ENCODE results near the gene CD63.
A peak's percentile ranks its signal among the peaks of the same experiment; 100 is the strongest.
"Not testable (repeated sequence)": the region's sequence is repeated elsewhere in the genome, so short reads cannot be mapped to it uniquely, and the experiment has no call there.

Gene CD63

GRCh38 chr12:55728939-55729818, at the start of gene CD63:
TSS of gene CD63 (minus strand) at chr12:55729009. CDS start at chr12:55728341, 668 bp downstream.
- peak; percentile 98 for DNase-seq (ENCODE audit: low spot score)

GRCh38 chr12:55777856-55778255, 49.0 kb upstream of the CD63 start:
- DNase-seq (ENCODE audit: low spot score) = no peak

GRCh38 chr12:55771736-55772135, 42.9 kb upstream of the CD63 start:
- DNase-seq (ENCODE audit: low spot score) = no peak

- no peak for DNase-seq (ENCODE audit: low spot score)
Observed at GRCh38 chr12:55767156-55767555, 38.3 kb upstream of the CD63 start.

GRCh38 chr12:55765736-55766290, 37.0 kb upstream of the CD63 start:
- DNase-seq (ENCODE audit: low spot score) = no peak

- no peak for DNase-seq (ENCODE audit: low spot score)
Observed at GRCh38 chr12:55762646-55763045, 33.8 kb upstream of the CD63 start.

GRCh38 chr12:55760663-55761062, 31.9 kb upstream of the CD63 start:
- DNase-seq (ENCODE audit: low spot score) = no peak

- not testable (repeated sequence) for DNase-seq (ENCODE audit: low spot score)
Observed at GRCh38 chr12:55758575-55758974, 29.8 kb upstream of the CD63 start.

GRCh38 chr12:55757701-55758100, 28.9 kb upstream of the CD63 start:
- DNase-seq (ENCODE audit: low spot score) = no peak

- no peak for DNase-seq (ENCODE audit: low spot score)
Observed at GRCh38 chr12:55755246-55755645, 26.4 kb upstream of the CD63 start.

GRCh38 chr12:55748230-55748993, 19.6 kb upstream of the CD63 start:
- no peak for DNase-seq (ENCODE audit: low spot score)

GRCh38 chr12:55746913-55747231, 18.1 kb upstream of the CD63 start:
- no peak for DNase-seq (ENCODE audit: low spot score)

- no peak for DNase-seq (ENCODE audit: low spot score)
Observed at GRCh38 chr12:55746174-55746912, 17.5 kb upstream of the CD63 start.

- no peak for DNase-seq (ENCODE audit: low spot score)
Observed at GRCh38 chr12:55745361-55746173, 16.8 kb upstream of the CD63 start.

GRCh38 chr12:55744340-55745030, 15.7 kb upstream of the CD63 start:
- DNase-seq (ENCODE audit: low spot score) = no peak

GRCh38 chr12:55743406-55744339, 14.9 kb upstream of the CD63 start:
- DNase-seq (ENCODE audit: low spot score) = no peak

GRCh38 chr12:55742719-55743405, 14.1 kb upstream of the CD63 start, which contains the start of gene GDF11:
TSS of gene GDF11 (plus strand) at chr12:55743122. CDS start at chr12:55743317, 195 bp downstream.
- DNase-seq (ENCODE audit: low spot score) = peak; percentile 79

GRCh38 chr12:55741931-55742680, 13.3 kb upstream of the CD63 start:
- no peak for DNase-seq (ENCODE audit: low spot score)

All from pons (tissue), 1 donor.